HAP-1 (cell line): Measurements from ENCODE around the gene MED13.
"Not testable (repeated sequence)": the region's sequence is repeated elsewhere in the genome, so short reads cannot be mapped to it uniquely, and the experiment has no call there.

Experiments used
- DNase-seq, 2 experiments: peaks; one replicate each; pipeline ENCODE4 v3.0.0-alpha.2; 2016 to 2020; ENCODE audit warnings: low spot score in 2 of 2
- H3K27me3 ChIP-seq: fragments of 250-450 bp; sonication (Bioruptor Pico); 2 replicates; pipeline ENCODE4 v1.5.1; 2020; ENCODE audit warnings: low read depth, mild to moderate bottlenecking, moderate library complexity
- H3K36me3 ChIP-seq: fragments of 250-450 bp; sonication (Bioruptor Pico); replicated peaks from 2 replicates; pipeline ENCODE4 v1.5.1; 2020; ENCODE audit warnings: mild to moderate bottlenecking
- H3K4me1 ChIP-seq: fragments of 250-450 bp; sonication (Bioruptor Pico); 2 replicates; pipeline ENCODE4 v1.5.1; 2020; ENCODE audit warnings: mild to moderate bottlenecking
- H3K4me3 ChIP-seq: fragments of 250-450 bp; sonication (Bioruptor Pico); 2 replicates; pipeline ENCODE4 v1.5.1; 2020; ENCODE audit warnings: mild to moderate bottlenecking, moderate library complexity
- H3K9me3 ChIP-seq: fragments of 250-450 bp; sonication (Bioruptor Pico); 2 replicates; pipeline ENCODE4 v1.5.1; 2020; ENCODE audit warnings: mild to moderate bottlenecking, moderate library complexity
- in situ Hi-C: fragments of 300-500 bp; cut with MboI; formaldehyde crosslinking; loops from 3 replicates; pipeline ENCODE4 v1.14.3; 2020; ENCODE audit warnings: low sequenced_read_pairs, inconsistent platforms, mixed read lengths

MED13 gene

DNA sequence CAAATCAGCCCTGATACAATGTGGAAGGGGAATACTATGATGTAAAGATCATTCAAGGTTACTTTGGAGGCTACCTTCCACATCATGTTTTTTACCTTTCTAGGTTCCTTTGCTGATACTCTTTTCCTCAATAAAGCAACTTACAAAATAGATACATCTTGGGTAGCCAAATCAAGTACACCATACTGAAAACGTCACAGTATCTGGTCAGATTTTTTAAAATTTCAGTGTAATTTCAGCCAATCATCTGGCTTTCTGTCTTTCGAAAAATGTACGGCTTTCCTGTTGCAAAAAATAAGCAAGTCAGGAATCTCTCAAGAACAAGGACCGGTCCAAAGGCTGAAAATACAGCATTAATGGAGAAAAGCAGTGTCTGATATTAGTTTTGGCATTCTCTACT, 15.6 kb upstream of the MED13 start:
- Histone ChIP-seq H3K36me3 (no peaks in the 10 kb centered on the region), H3K4me1 (no peaks in the 10 kb centered on the region; the same call in 1 of the 2 replicates), H3K27me3 (no peaks in the 10 kb centered on the region), H3K9me3 (no peaks in the 10 kb centered on the region), H3K4me3 (no peak overlapping the region)
- no peak for DNase-seq
- in situ Hi-C loops: no loop called here

DNA sequence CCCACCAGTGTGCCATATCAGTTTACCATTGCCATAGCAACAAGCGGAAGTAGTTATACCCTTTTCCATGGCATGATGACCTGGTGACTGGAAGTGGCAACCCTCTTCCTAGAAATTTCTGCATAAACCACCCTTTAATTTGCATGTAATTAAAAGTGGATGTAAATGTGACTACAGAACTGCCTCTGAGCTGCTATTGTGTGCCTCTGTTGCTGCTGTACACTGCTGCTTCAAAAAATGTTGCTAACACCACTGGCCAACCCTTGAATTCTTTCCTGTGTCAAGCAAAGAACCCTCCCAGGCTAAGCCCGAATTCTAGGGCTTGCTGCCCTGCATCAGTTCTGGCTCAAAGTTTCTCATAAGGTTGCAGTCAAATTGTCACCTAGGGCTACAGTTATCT, 12.9 kb upstream of the MED13 start:
- Histone ChIP-seq H3K4me1 (no peaks in the 10 kb centered on the region; the same call in 1 of the 2 replicates), H3K4me3 (no peak overlapping the region), H3K27me3 (no peaks in the 10 kb centered on the region), H3K36me3 (no peaks in the 10 kb centered on the region), H3K9me3 (no peaks in the 10 kb centered on the region)
- in situ Hi-C loops: no loop called here
- DNase-seq: no peak

DNA sequence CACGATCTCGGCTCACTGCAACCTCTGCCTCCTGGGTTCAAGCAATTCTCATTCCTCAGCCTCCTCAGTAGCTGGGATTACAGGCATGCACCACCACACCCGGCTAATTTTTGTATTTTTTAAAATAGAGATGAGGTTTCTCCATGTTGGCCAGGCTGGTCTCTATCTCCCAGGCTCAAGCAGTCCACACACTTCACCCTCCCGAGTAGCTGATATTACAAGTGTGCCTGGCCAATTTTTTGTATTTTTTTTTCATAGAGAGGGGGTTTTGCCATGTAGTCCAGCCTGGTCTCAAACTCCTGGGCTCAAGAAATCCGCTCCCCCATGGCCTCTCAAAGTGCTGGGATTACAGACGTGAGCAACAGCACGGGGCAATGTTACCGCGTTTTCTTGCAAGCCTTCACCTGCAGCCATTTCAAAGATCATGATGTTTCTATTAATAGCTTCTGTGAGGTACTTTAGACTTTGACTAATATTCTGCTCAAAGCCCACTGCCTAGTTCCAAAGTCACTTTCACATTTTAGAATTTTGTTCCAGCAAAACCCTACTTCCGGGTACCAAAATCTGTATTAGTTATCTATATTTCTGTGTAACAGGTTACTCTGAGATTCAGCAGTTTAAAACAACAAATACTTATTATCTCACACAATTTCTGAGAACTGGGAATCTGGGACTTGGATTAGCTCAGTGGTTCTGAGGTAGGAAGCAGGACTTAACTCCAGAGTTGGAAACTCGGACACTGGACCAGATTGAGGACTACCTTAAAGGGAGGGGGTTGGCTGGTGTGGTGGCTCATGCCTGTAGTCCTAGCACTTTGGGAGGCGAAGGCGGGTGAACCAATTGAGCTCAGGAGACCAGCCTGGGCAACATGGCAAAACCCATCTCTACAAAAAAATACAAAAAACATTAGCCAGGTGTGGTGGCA, 12.0 kb upstream of the MED13 start:
- Histone ChIP-seq H3K36me3 (no peaks in the 10 kb centered on the region), H3K4me1 (no peaks in the 10 kb centered on the region; the same call in 1 of the 2 replicates), H3K9me3 (no peaks in the 10 kb centered on the region), H3K27me3 (no peaks in the 10 kb centered on the region), H3K4me3 (no peak overlapping the region)
- no peak for DNase-seq
- in situ Hi-C loops: no loop called here

DNA sequence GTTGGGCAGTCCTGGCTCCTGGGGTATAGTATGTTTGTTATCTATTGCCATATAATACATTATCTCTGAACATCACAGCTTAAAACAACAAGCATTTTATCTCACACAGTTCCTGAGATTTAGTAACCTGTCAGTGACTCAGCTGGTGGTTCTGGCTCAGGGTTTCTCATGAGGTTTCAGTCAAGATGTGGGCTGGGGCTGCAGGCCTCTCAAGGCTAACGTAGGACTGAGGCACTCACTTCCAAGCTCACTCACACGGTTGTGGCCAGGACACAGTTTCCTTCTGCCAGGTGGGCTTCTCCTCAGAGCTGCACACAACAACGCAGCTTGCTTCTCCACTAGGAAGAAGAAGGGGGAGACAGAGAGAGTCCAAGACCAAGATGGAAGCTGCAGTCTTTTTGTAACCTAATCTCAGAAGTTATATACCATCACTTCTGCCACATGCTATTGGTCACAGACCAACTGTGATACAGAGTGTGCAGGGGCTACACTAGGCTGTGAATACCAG, 10.3 kb upstream of the MED13 start:
- no peaks in the 10 kb centered on the region for H3K27me3 ChIP-seq
- in situ Hi-C loops: no loop called here
- H3K4me3 ChIP-seq: no peak overlapping the region
- H3K4me1 ChIP-seq: no peaks in the 10 kb centered on the region; the same call in 1 of the 2 replicates
- DNase-seq: no peak
- H3K9me3 ChIP-seq: no peaks in the 10 kb centered on the region
- no peaks in the 10 kb centered on the region for H3K36me3 ChIP-seq

DNA sequence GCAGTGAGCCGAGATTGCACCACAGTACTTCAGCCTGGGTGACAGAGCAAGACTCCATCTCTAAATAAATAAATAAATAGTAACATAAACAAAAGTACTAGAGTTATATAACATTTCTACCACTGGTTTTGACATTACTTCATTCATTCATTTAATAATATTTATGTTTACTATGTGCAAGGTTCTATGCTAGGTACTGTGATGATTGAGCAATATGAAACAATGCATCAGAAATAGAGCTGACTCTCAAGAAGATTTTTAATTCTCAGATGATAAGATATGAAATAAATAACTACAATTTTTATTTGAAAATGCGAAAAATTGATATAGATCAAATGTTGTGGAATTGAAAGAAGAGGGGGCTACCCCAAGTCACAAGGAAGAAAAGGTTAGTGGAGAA, 8.9 kb upstream of the MED13 start:
- in situ Hi-C loops: no loop called here
- DNase-seq: no peak
- H3K36me3 ChIP-seq: no peaks in the 10 kb centered on the region
- H3K9me3 ChIP-seq: no peaks in the 10 kb centered on the region
- H3K4me3 ChIP-seq: no peak overlapping the region
- H3K27me3 ChIP-seq: no peaks in the 10 kb centered on the region
- H3K4me1 ChIP-seq: no peaks in the 10 kb centered on the region; the same call in 1 of the 2 replicates

DNA sequence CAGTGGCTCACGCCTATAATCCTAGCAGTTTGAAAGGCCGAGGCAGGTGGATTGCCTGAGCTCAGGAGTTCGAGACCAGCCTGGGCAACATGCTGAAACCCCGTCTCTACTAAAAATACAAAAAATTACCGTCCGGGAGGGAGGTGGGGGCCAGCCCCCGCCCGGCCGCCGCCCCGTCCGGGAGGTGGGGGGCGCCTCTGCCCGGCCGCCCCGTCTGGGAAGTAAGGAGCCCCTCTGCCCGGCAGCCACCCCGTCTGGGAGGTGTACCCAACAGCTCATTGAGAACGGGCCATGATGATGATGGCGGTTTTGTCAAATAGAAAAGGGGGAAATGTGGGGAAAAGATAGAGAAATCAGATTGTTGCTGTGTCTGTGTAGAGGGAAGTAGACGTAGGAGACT, 7.8 kb upstream of the MED13 start:
- H3K4me1 ChIP-seq, DNase-seq, in situ Hi-C loops, H3K36me3 ChIP-seq, H3K4me3 ChIP-seq, H3K9me3 ChIP-seq, H3K27me3 ChIP-seq: not testable (repeated sequence)

DNA sequence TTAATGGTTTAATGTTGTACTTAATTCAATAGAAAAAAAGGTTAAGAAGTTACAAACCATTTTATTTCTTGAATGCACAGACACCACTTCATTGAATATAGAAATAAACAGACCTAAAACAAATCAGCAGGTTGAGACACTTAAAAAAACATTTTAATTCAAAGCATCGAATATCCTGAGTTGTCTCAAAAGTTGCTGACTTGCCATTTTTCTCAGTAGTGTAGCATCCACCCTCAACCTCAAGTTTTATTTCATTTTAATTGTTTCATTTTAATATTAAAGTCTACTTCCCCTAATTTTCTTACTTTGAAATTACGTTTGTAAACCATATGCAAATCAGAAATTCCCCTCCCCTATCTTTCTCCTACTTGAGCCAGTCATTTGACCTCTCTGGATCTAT, 5.8 kb upstream of the MED13 start:
- in situ Hi-C loops: no loop called here
- H3K4me3 ChIP-seq: no peak overlapping the region
- H3K9me3 ChIP-seq: no peaks in the 10 kb centered on the region
- H3K27me3 ChIP-seq: no peaks in the 10 kb centered on the region
- H3K4me1 ChIP-seq: peaks cover 3% of the 10 kb centered on the region; the same call in 1 of the 2 replicates
- H3K36me3 ChIP-seq: no peaks in the 10 kb centered on the region
- no peak for DNase-seq

DNA sequence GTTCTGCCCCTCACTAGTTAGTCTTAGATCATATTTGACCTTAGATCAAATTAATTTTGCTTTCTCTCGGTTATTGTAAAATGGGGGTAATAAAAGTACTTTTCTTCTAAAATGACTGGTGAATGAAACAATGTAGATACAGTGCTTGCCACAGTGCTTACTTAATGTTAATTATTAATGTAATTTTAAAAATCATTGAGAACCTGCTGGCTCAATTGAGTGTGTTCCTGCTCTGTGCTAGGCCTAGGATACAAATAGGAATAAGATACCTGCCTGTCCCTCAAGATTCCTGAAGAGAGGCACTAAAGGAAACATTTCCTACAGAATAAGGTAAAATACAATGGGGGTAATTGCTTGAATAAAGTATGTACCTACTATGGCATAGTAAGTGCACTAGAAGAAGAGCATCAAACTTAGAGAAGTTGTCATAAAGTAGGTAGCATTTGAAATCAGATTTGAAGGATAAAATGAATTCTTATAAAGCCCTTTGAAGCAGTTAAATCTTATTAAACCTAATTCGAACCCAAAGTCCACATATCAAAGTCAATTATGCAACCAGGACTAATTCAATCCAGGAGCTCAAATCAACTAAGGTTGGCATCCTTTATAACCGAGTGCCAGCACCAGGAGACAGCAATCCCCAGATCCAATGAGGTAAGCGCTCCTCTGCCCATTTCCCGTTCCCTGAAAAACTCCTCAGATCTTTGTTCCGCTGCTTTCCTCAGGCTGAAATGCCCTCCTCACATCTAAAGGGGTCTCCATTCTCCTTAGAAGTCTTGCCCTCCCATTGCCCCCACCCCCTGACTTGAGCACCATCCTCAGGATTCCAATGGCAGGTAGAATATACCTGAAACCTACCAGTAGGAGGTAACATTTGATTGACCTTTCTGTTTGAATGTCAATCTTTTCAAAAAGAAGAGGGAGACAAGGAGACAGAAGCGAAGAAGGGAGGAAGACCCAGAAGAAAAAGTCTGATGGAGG, 2.4 kb upstream of the MED13 start:
- no peak for DNase-seq
- Histone ChIP-seq H3K36me3 (no peaks in the 10 kb centered on the region; the same call in 1 of the 2 replicates), H3K27me3 (no peaks in the 10 kb centered on the region), H3K4me3 (no peak overlapping the region), H3K4me1 (peaks cover 4% of the 10 kb centered on the region), H3K9me3 (no peaks in the 10 kb centered on the region)
- in situ Hi-C loops: no loop called here

DNA sequence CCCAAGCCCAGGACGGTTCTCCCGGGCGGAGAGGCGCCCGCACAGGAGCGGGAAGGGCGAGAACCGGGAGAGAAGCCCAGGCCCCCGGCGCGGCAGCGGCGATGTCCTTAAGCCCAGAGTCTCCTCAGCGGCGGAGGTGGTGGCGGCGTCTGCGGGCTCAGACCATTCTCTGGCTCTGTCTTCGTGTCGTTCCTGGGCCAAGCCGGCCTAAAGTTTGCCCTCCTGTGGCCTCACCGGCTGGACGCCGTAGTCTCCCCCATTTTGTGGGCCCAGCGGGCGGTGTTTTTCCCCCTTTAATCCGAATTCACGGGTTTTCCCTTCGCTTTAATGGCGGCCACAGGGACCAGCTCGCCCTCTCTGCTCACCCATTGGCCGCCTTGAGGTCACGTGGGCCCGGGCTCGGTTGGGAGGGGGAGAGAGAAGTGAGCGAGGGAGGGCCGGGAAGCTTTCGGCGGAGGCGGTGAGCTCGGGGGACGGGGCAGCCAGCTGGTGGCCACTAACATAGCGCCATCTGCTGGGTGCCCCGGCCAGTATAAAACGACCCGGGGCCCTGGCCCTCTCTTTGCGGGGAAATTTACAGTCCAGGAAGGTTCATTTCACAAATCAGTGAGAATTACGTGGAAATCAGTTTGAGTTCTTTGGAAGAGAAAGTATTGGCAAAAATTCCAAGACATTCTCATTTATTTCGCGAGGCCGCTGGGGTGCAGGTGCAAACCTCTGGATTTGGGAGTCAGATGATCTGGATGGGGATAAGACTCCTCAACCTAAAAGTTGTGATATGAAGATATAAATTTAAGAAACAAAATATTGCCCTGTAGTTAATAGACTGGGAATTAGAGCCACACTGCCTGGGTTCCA, 762 bp upstream of the MED13 start:
- H3K27me3 ChIP-seq: no peaks in the 10 kb centered on the region
- H3K36me3 ChIP-seq: peaks cover 10% of the 10 kb centered on the region
- no peaks in the 10 kb centered on the region for H3K9me3 ChIP-seq
- DNase-seq: peak; percentile 96 to 99
- in situ Hi-C loops: no loop called here
- H3K4me3 ChIP-seq: peak overlapping the region; percentile 98
- H3K4me1 ChIP-seq: peaks cover 16% of the 10 kb centered on the region

DNA sequence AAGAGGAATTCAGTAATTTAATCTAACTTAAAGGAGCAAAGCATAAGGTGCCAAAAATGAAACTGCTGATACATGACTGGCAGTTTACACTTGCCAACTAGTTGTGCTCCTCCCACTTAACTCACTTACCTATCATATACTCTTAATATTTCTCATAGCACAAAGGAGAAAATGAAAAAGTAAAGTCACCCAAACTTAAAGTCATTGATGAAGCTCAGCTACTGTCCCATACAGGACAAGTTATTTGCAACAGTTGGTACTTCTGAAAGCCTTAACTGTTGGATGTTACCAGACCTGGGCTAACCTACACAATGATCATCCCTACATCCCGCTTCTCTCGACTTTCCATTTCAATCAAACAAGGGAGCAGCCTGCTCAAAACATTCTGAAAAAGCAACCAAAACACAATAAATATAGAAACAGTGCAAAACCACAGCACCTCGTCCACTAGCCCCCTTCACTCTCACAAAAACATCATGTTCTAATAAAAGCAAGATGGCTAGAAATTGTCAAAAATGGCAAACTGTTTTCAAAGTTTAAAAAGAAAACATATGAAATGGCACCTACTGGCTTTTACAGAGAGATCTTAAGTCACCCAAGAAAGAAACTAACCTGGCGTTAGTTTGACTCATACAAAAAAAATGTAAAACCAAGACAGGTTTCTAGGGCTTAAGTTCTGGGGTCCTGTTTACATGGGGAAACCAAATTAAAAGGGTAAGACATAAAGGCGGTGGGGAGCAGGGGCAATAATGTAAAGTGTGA, 868 bp downstream of the MED13 start:
- H3K4me1 ChIP-seq: peaks cover 16% of the 10 kb centered on the region
- no peak for DNase-seq
- in situ Hi-C loops: no loop called here
- peak overlapping the region; percentile 98 for H3K4me3 ChIP-seq
- H3K27me3 ChIP-seq: no peaks in the 10 kb centered on the region
- H3K36me3 ChIP-seq: peaks cover 16% of the 10 kb centered on the region
- no peaks in the 10 kb centered on the region for H3K9me3 ChIP-seq

DNA sequence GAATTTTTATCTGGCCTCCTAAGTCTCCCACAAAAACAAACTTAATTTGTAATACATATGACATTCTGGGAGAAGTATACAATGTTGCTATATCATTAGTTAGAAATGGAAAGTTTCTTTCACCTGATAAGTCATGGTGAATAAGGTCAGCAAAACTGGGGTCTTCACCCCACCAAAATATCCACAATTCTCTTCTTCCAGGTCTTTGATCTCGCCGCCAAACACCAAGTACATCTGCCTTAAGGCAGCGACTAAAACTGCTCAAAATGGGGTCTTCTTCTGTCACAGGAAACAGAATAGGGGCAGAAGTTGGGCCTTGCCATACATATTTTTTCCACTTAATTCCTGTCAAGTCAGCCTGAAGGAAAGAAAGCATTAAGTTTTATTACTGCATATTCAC, 2.1 kb downstream of the MED13 start:
- peaks cover 16% of the 10 kb centered on the region for H3K4me1 ChIP-seq
- in situ Hi-C loops: no loop called here
- no peaks in the 10 kb centered on the region for H3K9me3 ChIP-seq
- H3K4me3 ChIP-seq: peak overlapping the region; percentile 98
- peaks cover 24% of the 10 kb centered on the region for H3K36me3 ChIP-seq
- DNase-seq: no peak
- H3K27me3 ChIP-seq: no peaks in the 10 kb centered on the region

DNA sequence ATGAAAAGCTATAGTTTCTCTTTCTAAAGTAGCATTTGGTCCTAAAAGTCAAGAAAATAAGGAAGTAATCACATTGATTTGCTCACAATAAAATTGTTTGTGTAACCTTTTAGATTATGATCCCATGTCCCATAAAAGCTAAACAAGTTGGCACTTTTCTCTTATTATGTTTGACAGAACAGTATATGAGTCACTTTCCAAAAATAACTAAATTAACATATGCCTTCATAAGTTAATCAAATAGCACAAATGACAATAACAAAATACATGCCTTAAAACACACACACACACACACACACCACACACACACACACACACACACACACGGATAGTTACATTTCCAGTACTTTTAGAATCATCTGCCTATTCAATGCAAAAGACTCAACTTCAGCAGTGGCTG, 2.8 kb downstream of the MED13 start:
- in situ Hi-C loops: no loop called here
- Histone ChIP-seq H3K36me3 (peaks cover 24% of the 10 kb centered on the region), H3K9me3 (no peaks in the 10 kb centered on the region), H3K4me3 (peak overlapping the region; percentile 98), H3K4me1 (peaks cover 18% of the 10 kb centered on the region), H3K27me3 (no peaks in the 10 kb centered on the region)
- DNase-seq: no peak
